Left cardiac atrium (tissue), 4 donors: ENCODE results near the gene NPPB. TPM values are rescaled to one million over a fixed set of nuclear protein-coding genes. Genes with fewer than 3 reads are reported as not detected.

ENCODE experiments used
- ATAC-seq, 2 donors: fragments of 200-7000 bp; cut with Tn5 transposase; one replicate each; pipeline ENCODE4 v1.9.1; 2020; ENCODE audit warnings: mild to moderate bottlenecking in 2 of 2, moderate library complexity in 2 of 2
- DNase-seq: peaks from one replicate; pipeline ENCODE4 v3.0.0-alpha.2; 2020
- intact Hi-C, 2 donors: fragments of 100-400 bp; cut with DNase I; formaldehyde crosslinking; loops; one replicate each; pipeline versions ENCODE4 v1.14.1 to v1.15.1; 2022 to 2023
- total RNA-seq, 2 donors: library from RNA; stranded (reverse); fragmentation: NEBNext Ultra II Directional; extraction: Animal tissue kit (Norgen Biotek cat#: 25700); gene quantifications; one replicate each; pipeline ENCODE4 v1.2.1, GENCODE V29; 2021
- donor health status: DM: no; HTN: yes; CAD: no.
- donor health status: DM: no; HTN: yes; CAD: no; lungs with severe emphysema.
- donor health status: DM: yes; HTN: yes; CAD: no.
- donor health status: Dilated cardiomyopathy.

NPPB gene
- total RNA-seq, 2 donors from 2014 or later = 368 to 4,414 TPM

DNA sequence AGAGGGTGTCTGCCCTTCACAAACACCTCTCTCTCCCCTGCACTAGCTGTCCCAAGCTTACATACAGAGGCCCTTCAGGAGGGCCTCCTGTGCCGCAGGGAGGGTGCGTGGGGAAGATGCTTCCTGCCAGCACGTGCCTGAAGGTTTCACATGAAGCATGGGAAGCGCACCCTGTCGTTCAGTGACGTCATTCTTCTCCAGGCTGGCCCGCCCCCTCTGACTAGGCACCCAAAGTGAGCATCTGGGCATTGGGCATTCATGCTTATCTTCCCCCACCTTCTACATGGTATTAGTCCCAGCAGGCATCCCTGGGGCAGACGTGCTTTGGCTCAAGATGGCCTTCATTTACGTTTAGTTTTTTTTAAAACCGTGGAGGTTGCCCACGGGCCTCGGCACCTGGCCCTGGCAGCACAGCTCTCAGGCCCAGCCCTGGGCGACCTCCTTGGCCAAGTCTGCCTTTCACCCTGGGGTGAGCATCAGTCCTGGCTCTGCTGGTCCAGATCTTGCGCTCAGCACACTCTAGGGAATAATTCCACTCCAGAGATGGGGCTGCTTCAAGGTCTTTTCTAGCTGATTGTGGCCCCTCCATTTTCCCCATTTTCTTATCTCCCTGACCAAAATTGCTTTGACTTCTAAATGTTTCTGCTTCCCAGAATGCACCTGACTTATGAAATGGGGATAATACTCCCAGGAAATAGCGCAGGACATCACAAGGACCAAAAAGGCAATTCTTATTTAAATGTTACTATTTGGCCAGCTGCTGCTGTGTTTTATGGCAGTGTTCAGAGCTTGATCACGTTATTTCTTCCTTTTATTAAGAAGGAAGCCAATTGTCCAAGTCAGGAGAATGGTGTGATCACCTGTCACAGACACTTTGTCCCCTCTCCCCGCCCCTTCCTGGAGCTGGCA is 17.2 kb downstream of the NPPB start:
- peak; percentile 59 for DNase-seq
- intact Hi-C loops = no loop called here
- peak; percentile 14 to 30 for ATAC-seq

DNA sequence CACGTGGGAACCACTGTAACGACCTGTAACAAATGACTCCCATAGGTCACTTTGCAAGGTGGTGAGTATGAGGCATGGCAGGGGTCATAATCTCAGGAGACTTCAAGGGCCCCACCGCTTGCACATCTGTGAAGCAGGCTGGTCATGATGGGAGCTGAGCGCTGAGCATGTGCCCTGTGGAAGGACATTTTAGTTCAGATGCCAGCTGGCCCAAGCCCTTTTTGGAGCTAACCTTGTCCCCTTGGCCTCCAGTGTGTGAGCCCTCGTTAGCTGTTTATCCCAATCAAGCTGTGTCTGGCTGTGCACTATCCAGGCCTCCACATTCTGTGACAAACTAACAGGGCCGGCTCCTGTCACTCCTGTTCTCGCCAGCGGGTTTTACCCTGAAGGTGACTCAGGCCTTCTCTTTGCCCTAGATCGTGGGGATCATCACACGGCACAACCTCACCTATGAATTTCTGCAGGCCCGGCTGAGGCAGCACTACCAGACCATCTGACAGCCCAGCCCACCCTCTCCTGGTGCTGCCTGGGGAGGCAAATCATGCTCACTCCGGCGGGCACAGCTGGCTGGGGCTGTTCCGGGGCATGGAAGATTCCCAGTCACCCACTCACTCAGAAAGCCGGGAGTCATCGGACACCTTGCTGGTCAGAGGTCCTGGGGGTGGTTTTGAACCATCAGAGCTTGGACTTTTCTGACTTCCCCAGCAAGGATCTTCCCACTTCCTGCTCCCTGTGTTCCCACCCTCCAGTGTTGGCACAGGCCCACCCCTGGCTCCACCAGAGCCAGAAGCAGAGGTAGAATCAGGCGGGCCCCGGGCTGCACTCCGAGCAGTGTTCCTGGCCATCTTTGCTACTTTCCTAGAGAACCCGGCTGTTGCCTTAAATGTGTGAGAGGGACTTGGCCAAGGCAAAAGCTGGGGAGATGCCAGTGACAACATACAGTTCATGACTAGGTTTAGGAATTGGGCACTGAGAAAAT is 18.7 kb downstream of the NPPB start:
- intact Hi-C loops = loop anchor here (2.0 to 5.0 kb wide), 2 partner anchors 53 to 127 kb away; no protein-coding TSS in a partner anchor
- peak; percentile 10 to 24 for ATAC-seq
- DNase-seq = peak; percentile 38

DNA sequence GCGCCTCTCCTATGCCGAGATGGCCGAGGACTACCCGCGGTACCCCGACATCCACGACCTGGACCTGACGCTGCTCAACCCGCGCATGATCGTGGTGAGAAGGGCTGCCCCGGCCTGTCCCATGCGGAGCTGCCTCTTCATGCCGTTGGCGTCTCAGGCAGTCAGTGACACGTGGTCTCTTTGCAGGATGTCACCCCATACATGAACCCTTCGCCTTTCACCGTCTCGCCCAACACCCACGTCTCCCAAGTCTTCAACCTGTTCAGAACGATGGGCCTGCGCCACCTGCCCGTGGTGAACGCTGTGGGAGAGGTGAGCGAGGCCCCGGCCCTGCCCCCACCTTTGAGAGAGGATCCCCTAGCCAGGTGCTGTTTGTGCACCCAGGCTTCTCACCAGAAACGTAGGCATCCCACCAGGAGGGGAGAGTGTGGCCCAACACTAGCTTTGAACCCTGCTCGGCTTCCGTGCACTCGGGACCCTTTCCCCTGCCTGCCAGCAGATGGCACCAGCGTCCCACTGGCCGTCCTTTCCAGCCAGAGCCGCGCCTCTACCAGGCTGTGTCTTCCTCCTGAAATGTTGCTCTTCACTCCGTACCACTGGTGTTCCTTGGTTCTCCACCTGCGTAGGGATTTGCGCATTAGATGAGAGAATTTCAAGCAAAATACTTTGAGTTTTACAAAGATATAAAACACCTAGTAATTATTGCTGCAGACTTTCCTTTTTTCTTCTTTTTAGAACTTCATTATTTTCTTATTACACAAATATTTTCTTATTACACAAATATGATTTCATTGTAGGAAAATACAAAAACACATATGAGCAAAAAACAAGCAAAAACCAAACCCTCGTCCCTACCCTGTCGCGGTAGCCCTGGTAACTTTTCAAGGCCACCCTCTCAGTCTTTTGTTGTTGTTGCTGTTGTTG is 20.1 kb downstream of the NPPB start:
- peak; percentile 46 to 67 for ATAC-seq
- intact Hi-C loops = loop anchor here (1.0 to 5.0 kb wide), 3 partner anchors 54 to 129 kb away; no protein-coding TSS in a partner anchor
- DNase-seq = peak; percentile 78

DNA sequence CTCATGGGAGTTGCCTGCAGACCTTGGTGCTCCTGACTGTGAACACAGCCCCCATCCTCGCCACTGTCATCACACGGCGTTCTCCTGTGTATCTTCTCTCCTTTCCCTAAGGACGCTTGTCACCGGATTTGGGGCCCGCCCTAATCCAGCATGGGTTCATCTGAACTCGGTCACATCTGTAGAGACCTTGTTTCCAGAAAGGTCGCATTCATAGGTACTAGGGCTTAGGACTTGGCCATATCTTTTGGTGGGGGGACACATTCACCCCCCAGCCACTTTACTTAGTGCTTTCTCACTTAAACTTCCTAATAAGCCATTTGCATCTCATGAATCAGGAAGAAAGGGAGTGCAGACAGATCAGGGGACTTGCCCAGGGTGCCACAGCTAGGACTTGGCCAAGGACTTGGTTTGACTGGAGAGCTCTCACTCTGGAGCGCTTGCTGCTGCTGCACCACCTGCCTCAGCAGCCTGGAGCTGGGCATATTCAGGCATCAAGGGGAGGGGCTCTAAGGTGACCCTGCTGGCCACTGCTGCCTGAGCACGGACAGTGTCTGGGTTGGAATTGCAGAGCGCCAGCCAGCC is 20.9 kb downstream of the NPPB start:
- DNase-seq = no peak
- no peak for ATAC-seq
- intact Hi-C loops = loop anchor here (1.0 to 5.0 kb wide), 3 partner anchors 55 to 129 kb away; no protein-coding TSS in a partner anchor

DNA sequence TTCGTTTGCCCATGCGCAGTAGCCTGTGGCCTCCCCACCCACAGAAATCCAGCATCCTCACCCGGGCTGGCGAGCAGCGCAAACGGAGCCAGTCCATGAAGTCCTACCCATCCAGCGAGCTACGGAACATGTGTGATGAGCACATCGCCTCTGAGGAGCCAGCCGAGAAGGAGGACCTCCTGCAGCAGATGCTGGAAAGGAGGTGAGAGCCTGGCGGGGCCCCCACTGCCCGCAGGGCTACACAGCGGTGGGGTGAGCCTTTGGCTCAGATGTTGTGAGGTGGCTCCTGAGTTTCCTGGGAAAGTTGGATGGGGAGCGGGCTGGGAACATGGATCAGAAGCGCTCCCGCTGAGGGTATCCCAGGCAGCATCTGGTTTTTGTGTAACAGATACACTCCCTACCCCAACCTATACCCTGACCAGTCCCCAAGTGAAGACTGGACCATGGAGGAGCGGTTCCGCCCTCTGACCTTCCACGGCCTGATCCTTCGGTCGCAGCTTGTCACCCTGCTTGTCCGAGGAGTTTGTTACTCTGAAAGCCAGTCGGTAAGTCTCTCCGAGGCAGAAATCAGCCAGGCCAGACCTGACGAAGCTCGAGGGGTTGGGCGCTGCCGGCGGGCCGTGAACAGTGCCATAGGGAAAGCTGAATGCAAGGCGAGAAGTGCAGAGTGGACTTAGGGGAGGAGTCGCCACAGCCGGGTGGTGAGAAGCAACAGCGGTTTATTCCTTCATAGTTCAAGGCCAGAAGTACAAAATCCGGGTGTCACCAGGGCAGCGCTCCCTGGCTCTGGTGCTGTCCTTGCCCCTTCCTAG is 21.6 kb downstream of the NPPB start:
- intact Hi-C loops = loop anchor here in 1 of 2 donors (5.0 kb wide), 1 partner anchor 130 kb away; no protein-coding TSS in a partner anchor
- ATAC-seq (no peak), DNase-seq (no peak)

DNA sequence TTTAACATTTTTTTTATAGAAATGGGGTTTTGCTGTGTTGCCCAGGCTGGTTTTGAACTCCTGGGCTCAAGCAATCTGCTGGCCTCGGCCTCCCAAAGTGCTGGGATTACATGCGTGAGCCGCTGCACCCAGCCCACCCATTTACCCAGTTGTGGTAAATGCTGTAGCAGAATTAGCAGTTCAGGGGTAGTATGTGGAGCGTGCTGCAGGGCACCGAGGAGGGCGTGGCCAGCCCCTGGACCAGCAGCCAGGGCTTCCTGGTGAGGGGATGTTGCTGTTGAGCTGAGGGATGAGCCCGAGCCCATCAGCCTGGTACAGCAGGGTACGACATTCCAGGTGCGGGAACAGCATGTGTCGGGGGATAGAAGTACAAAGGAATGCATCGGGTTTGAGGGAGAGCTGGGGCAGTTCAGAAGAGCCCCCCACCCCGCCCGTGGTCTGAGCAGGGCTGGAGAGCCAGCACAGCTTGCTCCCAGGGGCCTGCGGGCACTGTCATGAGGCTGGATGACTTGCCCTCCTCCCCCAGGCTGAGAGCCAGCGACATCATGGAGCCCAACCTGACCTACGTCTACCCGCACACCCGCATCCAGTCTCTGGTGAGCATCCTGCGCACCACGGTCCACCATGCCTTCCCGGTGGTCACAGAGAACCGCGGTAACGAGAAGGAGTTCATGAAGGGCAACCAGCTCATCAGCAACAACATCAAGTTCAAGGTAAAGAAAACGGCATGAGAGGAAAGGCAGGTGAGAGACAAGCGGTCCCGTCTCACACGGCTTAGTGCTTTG is 23.1 kb downstream of the NPPB start:
- intact Hi-C loops = loop anchor here in 1 of 2 donors (5.0 kb wide), 1 partner anchor 132 kb away; no protein-coding TSS in a partner anchor
- ATAC-seq = no peak
- no peak for DNase-seq

DNA sequence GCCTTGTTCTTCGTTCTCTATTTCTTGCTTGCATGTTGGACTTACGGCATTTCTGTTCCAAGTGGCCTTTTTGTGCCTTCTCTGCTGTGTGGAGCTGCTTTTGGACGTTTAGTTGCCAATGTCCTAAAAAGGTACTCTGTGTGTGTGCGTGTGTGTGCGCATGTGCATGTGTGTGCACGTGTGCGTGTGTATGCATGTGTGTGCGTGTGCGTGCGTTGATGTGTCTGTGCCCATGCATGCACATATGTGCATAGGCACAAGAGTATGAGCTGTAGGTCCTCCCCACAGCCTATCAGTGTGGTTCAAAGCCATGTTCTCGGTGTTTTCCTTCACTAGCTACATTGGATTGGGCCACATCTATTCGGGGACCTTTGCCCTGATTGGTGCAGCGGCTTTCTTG is 24.8 kb downstream of the NPPB start:
- intact Hi-C loops = no loop called here
- DNase-seq (no peak), ATAC-seq (no peak)

DNA sequence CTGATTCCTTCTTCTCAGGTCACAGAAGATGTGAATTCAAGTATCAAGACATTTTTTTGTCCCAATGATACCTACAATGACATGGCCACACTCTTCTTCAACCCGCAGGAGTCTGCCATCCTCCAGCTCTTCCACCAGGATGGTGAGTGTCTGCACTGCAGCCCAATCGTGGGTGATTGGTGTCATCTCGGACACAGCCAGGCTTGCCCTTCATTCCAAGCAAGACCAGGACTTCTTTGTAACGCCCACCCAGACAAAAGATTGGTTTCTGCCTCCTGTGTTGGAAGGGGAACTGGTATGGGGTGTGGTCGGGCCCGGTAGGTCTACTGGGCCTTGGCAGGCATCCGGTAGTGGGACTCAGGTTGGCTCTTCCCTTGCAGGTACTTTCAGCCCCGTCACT is 25.2 kb downstream of the NPPB start:
- ATAC-seq (no peak), DNase-seq (no peak)
- intact Hi-C loops = no loop called here

DNA sequence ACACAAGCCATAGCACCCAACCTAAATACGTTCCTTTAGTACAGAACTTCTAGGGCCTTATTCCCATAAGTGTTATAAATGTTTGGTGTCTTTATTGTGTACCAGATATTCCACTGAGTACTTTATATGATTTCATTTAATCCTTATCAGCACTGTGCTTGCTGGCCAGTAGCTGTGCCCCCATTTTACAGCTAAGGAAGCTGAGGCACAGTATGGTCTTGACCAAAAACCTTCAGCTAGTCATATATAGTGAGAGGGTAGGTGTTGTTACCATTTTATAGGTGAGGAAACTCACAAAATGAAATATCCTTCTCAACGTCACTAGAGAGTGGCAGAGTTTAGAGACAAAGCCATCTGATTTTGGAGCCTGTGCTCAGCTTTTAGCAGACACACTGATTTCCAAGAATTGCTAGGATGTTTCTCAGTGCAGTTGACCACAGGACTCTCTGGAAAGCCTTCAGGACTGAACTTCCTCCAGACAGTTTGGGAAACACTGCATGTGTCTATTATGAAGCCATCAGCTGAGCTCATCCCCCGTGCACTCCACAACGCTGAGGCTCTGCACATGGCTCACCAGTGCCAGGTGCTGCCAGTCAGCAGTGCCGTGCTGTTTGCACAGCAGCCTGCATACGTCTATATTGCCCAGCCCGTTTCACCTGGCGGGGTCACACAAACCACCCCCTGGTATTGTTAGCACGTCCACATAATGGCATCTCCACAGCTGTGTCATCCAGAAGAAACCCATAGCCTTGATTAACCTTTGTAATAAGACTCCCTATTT is 26.6 kb downstream of the NPPB start:
- intact Hi-C loops = no loop called here
- ATAC-seq (no peak), DNase-seq (no peak)

DNA sequence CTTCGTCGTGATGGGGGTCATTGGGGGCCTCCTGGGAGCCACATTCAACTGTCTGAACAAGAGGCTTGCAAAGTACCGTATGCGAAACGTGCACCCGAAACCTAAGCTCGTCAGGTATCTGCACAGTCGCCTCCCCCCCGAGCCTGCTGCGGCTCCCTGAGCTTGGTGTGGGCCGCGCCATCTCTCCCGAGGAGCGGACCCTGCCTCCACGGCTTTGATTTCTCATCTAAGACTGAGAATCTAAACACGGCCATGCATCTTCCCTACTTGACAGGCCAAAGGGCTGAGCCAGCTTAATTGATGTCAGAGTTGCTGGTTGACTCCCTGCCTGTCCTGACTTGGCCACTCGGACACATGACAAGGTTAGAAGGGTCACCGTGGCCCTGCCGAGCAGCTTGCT is 30.2 kb downstream of the NPPB start:
- DNase-seq (no peak), ATAC-seq (no peak)
- intact Hi-C loops = no loop called here

DNA sequence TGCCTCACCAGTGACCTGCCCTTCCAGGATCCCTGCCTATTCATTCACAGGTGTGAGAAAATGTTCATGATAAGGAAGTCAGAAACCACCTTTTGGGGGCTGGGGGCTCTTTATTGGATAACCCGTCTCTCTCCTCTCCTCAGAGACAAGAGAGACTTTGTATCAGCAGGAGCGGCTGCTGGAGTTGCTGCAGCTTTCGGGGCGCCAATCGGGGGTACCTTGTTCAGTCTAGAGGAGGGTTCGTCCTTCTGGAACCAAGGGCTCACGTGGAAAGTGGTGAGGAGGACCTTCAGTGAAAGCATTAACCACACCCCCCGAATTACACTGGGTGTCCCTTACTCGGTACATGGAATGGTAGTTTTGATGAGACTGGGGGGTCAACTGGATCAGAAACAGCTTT is 31.8 kb downstream of the NPPB start:
- intact Hi-C loops = no loop called here
- DNase-seq (no peak), ATAC-seq (no peak)

DNA sequence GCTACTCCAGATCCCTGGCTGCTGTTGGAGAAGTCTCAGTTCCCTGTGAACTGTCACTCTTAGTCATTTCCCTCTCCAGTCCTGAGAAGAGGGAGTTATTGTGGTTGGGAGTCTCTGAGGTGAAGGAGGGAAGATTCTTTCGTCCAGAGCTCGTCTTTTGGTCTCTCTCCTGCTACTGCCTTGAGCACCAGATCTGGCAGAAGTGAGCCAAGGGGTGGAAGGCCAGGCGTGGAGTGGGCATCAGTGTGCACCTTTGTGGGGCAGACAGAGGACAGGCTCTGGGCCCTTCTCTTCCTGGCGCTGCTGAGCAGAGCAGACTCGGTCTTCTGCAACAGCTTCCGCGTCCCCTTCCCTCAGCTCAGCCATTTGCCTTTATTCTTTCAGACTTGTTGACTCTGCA is 33.6 kb downstream of the NPPB start:
- intact Hi-C loops = no loop called here
- ATAC-seq = no peak
- no peak for DNase-seq

DNA sequence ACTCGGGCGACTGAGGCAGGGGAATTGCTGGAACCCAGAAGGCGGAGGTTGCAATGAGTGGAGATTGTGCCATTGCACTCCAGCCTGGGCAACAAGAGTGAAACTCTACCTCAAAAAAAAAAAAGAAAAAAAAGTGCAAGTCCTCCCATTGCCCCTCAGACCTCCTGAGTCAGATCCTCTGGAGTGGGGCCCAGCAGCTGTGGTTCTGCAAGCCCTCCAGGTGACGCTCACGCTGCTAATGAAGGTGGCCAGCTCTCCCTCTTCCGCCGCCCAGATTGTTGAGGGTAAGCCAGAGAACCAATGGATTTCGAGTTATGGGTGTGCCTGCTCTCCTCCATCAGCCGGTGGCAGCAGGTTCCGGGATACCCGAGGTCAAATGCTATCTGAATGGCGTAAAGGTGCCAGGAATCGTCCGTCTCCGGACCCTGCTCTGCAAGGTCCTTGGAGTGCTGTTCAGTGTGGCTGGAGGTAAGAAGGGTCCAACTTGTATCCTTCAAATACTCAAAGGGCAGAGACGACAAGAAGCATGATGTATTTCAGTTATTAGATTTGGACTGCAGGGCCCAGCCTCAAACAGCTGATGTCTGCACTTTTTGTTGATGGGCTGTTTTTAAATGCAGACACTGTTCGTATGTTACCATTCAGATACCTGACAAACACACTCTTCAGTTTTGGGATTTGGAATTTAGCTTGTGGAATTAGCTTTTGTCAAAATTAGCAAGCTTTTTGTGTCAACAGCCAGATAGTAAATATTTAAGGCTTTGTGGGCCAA is 35.2 kb downstream of the NPPB start:
- intact Hi-C loops = no loop called here
- ATAC-seq (no peak), DNase-seq (no peak)

DNA sequence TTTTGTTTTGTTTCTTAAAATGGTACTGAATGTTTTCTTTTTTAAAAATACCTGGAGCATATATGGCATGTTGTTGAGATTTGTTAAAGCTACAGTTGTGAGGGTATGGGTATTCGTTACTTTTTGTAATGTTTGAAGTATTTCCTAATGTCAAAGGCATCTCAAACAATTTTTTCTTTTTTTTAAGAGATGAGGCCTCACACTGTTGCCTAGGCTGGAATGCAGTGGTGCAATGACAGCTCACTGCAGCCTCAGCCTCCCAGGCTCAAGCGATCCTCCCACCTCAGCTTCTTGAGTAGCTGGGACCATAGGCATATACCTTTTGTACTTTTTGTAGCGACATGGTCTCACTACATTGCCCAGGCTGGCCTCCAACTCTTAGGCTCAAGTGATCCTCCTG is 36.7 kb downstream of the NPPB start:
- ATAC-seq (no peak), DNase-seq (no peak)
- intact Hi-C loops = no loop called here

DNA sequence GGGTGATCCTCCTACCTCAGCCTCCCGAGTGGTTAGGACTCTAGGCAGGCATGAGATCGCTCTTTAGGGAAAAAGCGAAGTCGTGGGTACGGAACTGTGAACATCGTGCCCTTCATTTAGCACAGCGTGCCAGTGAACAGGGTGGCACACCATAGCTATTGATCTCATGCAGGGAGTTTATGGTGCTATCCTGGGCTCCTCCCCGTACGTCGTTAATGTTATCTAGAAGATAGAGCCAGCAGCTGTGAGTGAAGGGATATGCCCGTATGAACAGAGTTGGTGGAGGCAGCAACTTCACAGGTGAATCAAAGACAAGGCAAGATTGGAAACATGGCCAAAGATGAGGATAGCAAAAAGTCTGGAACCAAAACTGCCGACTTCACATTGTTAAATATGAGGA is 41.6 kb downstream of the NPPB start:
- no peak for ATAC-seq
- DNase-seq = no peak
- intact Hi-C loops = no loop called here
